A549 (cell line): ENCODE measurements around the gene NIM1K.

ENCODE experiments used
- CHD2 ChIP-seq: fragments of 150-350 bp; IDR thresholded peaks from 2 replicates; pipeline ENCODE4 v1.6.1; 2014; ENCODE audit warnings: low read length; ENCODE audit not compliant: partially characterized antibody
- EP300 ChIP-seq, 2 experiments: fragments of >200 bp; sonication (Bioruptor Twin); formaldehyde crosslinking; IDR thresholded peaks; 2 replicates in 1 of 2; 3 replicates in 1 of 2; pipeline ENCODE4 v1.6.1; 2016 to 2017
- HEYL ChIP-seq: fragments of 250-450 bp; sonication (Bioruptor Pico); IDR thresholded peaks from 2 replicates; pipeline ENCODE4 v1.8.0; 2021; ENCODE audit warnings: mild to moderate bottlenecking, moderate library complexity

DNA sequence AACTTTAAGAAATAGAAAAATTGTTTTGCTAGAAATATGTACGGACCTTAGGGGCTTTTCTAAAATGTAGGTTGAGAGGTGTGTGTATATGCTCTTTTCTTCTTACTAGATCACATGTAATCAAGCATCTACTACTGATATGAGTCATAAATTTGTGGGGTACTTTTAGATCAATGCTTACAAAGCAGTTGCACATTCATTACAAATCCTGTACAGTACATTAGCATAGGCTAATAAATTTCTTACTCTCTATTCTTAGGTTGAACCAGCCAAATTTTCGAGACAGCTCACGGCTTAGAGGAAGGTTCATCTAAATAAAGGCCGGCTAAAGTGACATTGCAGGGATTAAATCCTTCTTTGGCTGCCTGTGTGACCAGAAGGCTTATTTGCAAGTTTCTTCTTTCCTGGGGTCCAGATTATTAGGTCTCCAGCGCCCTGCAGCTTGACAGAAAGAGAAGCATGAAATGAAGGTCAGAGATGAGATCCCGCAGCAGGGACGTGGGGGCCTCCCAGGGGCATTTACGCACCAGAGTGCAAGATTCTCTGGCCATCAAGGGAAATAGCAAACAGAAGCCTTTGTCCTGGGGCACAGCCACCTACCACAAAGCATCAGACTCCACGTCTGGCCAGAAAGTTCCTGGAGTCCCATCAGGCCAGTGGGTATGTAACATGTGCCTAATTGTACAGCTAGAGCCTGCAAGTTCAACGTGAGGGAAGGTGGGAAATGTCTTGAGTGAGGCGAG, 53.0 kb downstream of the NIM1K start:
- no peak for TF ChIP-seq HEYL (CRISPR knock-in tag)
- no peak for TF ChIP-seq CHD2
- TF ChIP-seq EP300 (IDR thresholded peaks at IDR 0.05) = no peak
